SH-SY5Y (cell line): ENCODE measurements around the gene RAG2.

Experiments
- GATA2 ChIP-seq: IDR thresholded peaks from 2 replicates; pipeline ENCODE4 v1.6.1; 2011; ENCODE audit warnings: mild to moderate bottlenecking, low read depth, low read length
- GATA3 ChIP-seq: IDR thresholded peaks from 2 replicates; pipeline ENCODE4 v1.6.1; 2011; ENCODE audit warnings: low read depth, mild to moderate bottlenecking, low read length, moderate library complexity

- no peak for TF ChIP-seq GATA3
- no peak for TF ChIP-seq GATA2
Observed at GRCh38 chr11:36564376-36565030, 33.5 kb downstream of the RAG2 start.
